H9 (cell line): ENCODE results near the gene TK2. TPM values are rescaled to one million over a fixed set of nuclear protein-coding genes. Genes with fewer than 3 reads are reported as not detected.

ENCODE experiments used
- DNase-seq: peaks from one replicate; pipeline ENCODE4 v3.0.0-alpha.2; 2017
- H2AFZ ChIP-seq: one replicate; pipeline ENCODE4 v1.6.1; 2013; ENCODE audit warnings: mild to moderate bottlenecking, low read length, control low read depth, moderate library complexity
- H2AK5ac ChIP-seq: 2 replicates; pipeline ENCODE4 v1.6.1; 2013; ENCODE audit warnings: low read length, control low read depth, mixed read lengths; ENCODE audit not compliant: insufficient read length
- H2BK120ac ChIP-seq: one replicate; pipeline ENCODE4 v1.6.1; 2013; ENCODE audit warnings: low read depth, mild to moderate bottlenecking, low read length, control low read depth, inconsistent platforms; ENCODE audit not compliant: poor library complexity, severe bottlenecking
- H2BK12ac ChIP-seq: 2 replicates; pipeline ENCODE4 v1.6.1; 2013; ENCODE audit warnings: low read length, control low read depth, mixed read lengths, low read depth; ENCODE audit not compliant: insufficient read length
- H2BK15ac ChIP-seq: 2 replicates; pipeline ENCODE4 v1.6.1; 2013; ENCODE audit warnings: low read depth, low read length, control low read depth
- H2BK20ac ChIP-seq: one replicate; pipeline ENCODE4 v1.6.1; 2013; ENCODE audit warnings: low read depth, mild to moderate bottlenecking, low read length, control low read depth, inconsistent platforms; ENCODE audit not compliant: poor library complexity, severe bottlenecking
- H2BK5ac ChIP-seq: 2 replicates; pipeline ENCODE4 v1.6.1; 2013; ENCODE audit warnings: low read length, control low read depth, mixed read lengths; ENCODE audit not compliant: insufficient read length
- H3K14ac ChIP-seq: 2 replicates; pipeline ENCODE4 v1.6.1; 2013; ENCODE audit warnings: low read length, control low read depth; ENCODE audit not compliant: insufficient read depth
- H3K18ac ChIP-seq: 2 replicates; pipeline ENCODE4 v1.6.1; 2013; ENCODE audit warnings: low read depth, mild to moderate bottlenecking, mixed read lengths, low read length, control low read depth; ENCODE audit not compliant: insufficient read length
- H3K23ac ChIP-seq: 2 replicates; pipeline ENCODE4 v1.6.1; 2013; ENCODE audit warnings: low read length, control low read depth, mixed read lengths, low read depth; ENCODE audit not compliant: insufficient read length
- H3K23me2 ChIP-seq: 2 replicates; pipeline ENCODE4 v1.6.1; 2013; ENCODE audit warnings: low read depth, mild to moderate bottlenecking, mixed read lengths, low read length, control low read depth; ENCODE audit not compliant: insufficient read length, poor library complexity, severe bottlenecking
- H3K27ac ChIP-seq: 2 replicates; pipeline ENCODE4 v1.5.1; 2013; ENCODE audit warnings: low read length, control low read depth, mixed read lengths, low read depth; ENCODE audit not compliant: insufficient read length
- H3K27me3 ChIP-seq: 2 replicates; pipeline ENCODE4 v1.6.1; 2013; ENCODE audit warnings: low read length, control low read depth, inconsistent platforms; ENCODE audit not compliant: insufficient read depth
- H3K4ac ChIP-seq: 2 replicates; pipeline ENCODE4 v1.6.1; 2013; ENCODE audit warnings: low read depth, mild to moderate bottlenecking, control low read depth, inconsistent platforms, low read length, moderate library complexity
- H3K4me1 ChIP-seq: 2 replicates; pipeline ENCODE4 v1.6.1; 2013; ENCODE audit warnings: low read length, control low read depth, inconsistent platforms; ENCODE audit not compliant: insufficient read depth
- H3K4me2 ChIP-seq: 2 replicates; pipeline ENCODE4 v1.6.1; 2013; ENCODE audit warnings: low read length, control low read depth, mixed read lengths; ENCODE audit not compliant: insufficient read length, insufficient read depth
- H3K56ac ChIP-seq: 2 replicates; pipeline ENCODE4 v1.6.1; 2013; ENCODE audit warnings: low read depth, mild to moderate bottlenecking, mixed read lengths, low read length, control low read depth; ENCODE audit not compliant: insufficient read length
- H3K79me1 ChIP-seq: 2 replicates; pipeline ENCODE4 v1.6.1; 2013; ENCODE audit warnings: low read depth, mild to moderate bottlenecking, moderate library complexity, low read length, control low read depth, inconsistent platforms; ENCODE audit not compliant: insufficient read depth, poor library complexity, severe bottlenecking
- H3K79me2 ChIP-seq: 2 replicates; pipeline ENCODE4 v1.6.1; 2013; ENCODE audit warnings: low read length, control low read depth, inconsistent platforms; ENCODE audit not compliant: insufficient read depth
- H3K9ac ChIP-seq: 2 replicates; pipeline ENCODE4 v1.6.1; 2013; ENCODE audit warnings: low read length, control low read depth, mixed read lengths; ENCODE audit not compliant: insufficient read length; ENCODE audit errors: extremely low read depth
- H3K9me3 ChIP-seq: one replicate; pipeline ENCODE4 v1.6.1; 2013; ENCODE audit warnings: low read depth, low read length, inconsistent platforms; ENCODE audit not compliant: control insufficient read depth
- H3T11ph ChIP-seq: one replicate; pipeline ENCODE4 v1.6.1; 2013; ENCODE audit warnings: mild to moderate bottlenecking, low read length, control low read depth, inconsistent platforms
- H4K20me1 ChIP-seq: one replicate; pipeline ENCODE4 v1.6.1; 2013; ENCODE audit not compliant: control insufficient read depth, insufficient read length, insufficient read depth
- H4K5ac ChIP-seq: 2 replicates; pipeline ENCODE4 v1.6.1; 2013; ENCODE audit warnings: low read depth, mild to moderate bottlenecking, mixed read lengths, low read length, control low read depth; ENCODE audit not compliant: insufficient read length
- H4K8ac ChIP-seq: replicated peaks from 2 replicates; pipeline ENCODE4 v1.6.1; 2013; ENCODE audit warnings: low read length, control low read depth, mixed read lengths, low read depth; ENCODE audit not compliant: insufficient read length
- H4K91ac ChIP-seq: 2 replicates; pipeline ENCODE4 v1.6.1; 2013; ENCODE audit warnings: low read depth, mild to moderate bottlenecking, moderate library complexity, mixed read lengths, low read length, control low read depth; ENCODE audit not compliant: insufficient read length
- H3K27ac Mint-ChIP-seq, 3 experiments: 2 replicates in 2 of 3; 3 replicates in 1 of 3; pipeline ENCODE4 v1.8.0; 2020 to 2021; ENCODE audit warnings: mixed read lengths in 3 of 3, mild to moderate bottlenecking in 1 of 3, moderate library complexity in 1 of 3
- H3K27me3 Mint-ChIP-seq: 2 replicates; pipeline ENCODE4 v1.8.0; 2021; ENCODE audit warnings: low read depth, mild to moderate bottlenecking, moderate library complexity, mixed read lengths
- H3K36me3 Mint-ChIP-seq, 3 experiments: 2 replicates in 2 of 3; 3 replicates in 1 of 3; pipeline ENCODE4 v1.8.0; 2020 to 2021; ENCODE audit warnings: low read depth in 3 of 3, mixed read lengths in 3 of 3; ENCODE audit not compliant: insufficient read depth in 1 of 3
- H3K4me1 Mint-ChIP-seq, 2 experiments: 2 replicates each; pipeline ENCODE4 v1.8.0; 2020; ENCODE audit warnings: mixed read lengths in 2 of 2
- H3K4me3 Mint-ChIP-seq, 2 experiments: 2 replicates in 1 of 2; 3 replicates in 1 of 2; pipeline ENCODE4 v1.8.0; 2020 to 2021; ENCODE audit warnings: mild to moderate bottlenecking in 2 of 2, mixed read lengths in 2 of 2, moderate library complexity in 1 of 2
- H3K9me3 Mint-ChIP-seq, 2 experiments: 2 replicates in 1 of 2; 3 replicates in 1 of 2; pipeline ENCODE4 v1.8.0; 2020; ENCODE audit warnings: mild to moderate bottlenecking in 2 of 2, mixed read lengths in 2 of 2, moderate library complexity in 1 of 2
- CTCF ChIP-seq: fragments of 200-600 bp; sonication (generic); conservative IDR thresholded peaks from 3 replicates; pipeline ENCODE4 v1.8.0; 2021; ENCODE audit warnings: antibody characterized with exemption, mild to moderate bottlenecking
- WGBS: extraction: QIAGEN DNeasy Blood & Tissue Kit; methylation state at CpG from one replicate; pipeline ENCODE4 v1.1.7; 2013; ENCODE audit warnings: missing lambda C conversion rate, low lambda C conversion rate, mixed read lengths; ENCODE audit not compliant: insufficient read length; ENCODE audit errors: extremely low coverage; 5-methylcytosine and 5-hydroxymethylcytosine counted together
- total RNA-seq: library from RNA; stranded (reverse); gene quantifications from 2 replicates; pipeline ENCODE4 v1.2.1, GENCODE V29; 2021

The TK2 gene
- total RNA-seq, 1 experiment from 2014 or later = 5.2 TPM

- Histone ChIP-seq H3T11ph (no peak overlapping the region), H3K9ac (no peak overlapping the region), H3K56ac (no peak overlapping the region), H3K4me1 (no peaks in the 10 kb centered on the region), H2AK5ac (no peak overlapping the region), H3K79me2 (no peaks in the 10 kb centered on the region), H2BK12ac (no peak overlapping the region), H2BK20ac (no peak overlapping the region), H3K79me1 (no peaks in the 10 kb centered on the region), H2BK5ac (no peak overlapping the region), H3K4ac (no peak overlapping the region), H2BK120ac (no peak overlapping the region), H2AFZ (no peak overlapping the region), H2BK15ac (no peak overlapping the region), H3K23me2 (no peaks in the 10 kb centered on the region), H4K20me1 (no peaks in the 10 kb centered on the region), H4K91ac (no peak overlapping the region), H3K27ac (no peak overlapping the region), H3K23ac (no peak overlapping the region), H3K14ac (no peak overlapping the region), H3K4me2 (no peak overlapping the region), H4K5ac (no peak overlapping the region), H4K8ac (no peak overlapping the region), H3K27me3 (no peaks in the 10 kb centered on the region), H3K18ac (no peak overlapping the region), H3K9me3 (no peaks in the 10 kb centered on the region)
- Mint-ChIP-seq H3K27me3 (no peaks in the 10 kb centered on the region; the same call in none of the 2 replicates), H3K27ac (no peak overlapping the region; a peak in 1 of 7 replicates), H3K9me3 (peaks cover 5 to 6% of the 10 kb centered on the region in 2 experiments; a peak in 4 of 5 replicates), H3K4me3 (no peak overlapping the region), H3K36me3 (peaks cover 0 to 10% (median 0%) of the 10 kb centered on the region in 3 experiments; a peak in 2 of 7 replicates), H3K4me1 (peaks cover 3 to 8% of the 10 kb centered on the region in 2 experiments)
- DNase-seq = no peak
- WGBS = no CpG with 5 or more reads among the region's 2 CpGs
- TF ChIP-seq CTCF = no peak
These were observed 60.5 kb downstream of the TK2 start for GRCh38 chr16:66489385-66489784.
